GM21360 (cell line): ENCODE measurements around the gene KDM4B.

Experiments used
- ATAC-seq: cut with Tn5 transposase; IDR thresholded peaks from one replicate; pipeline ENCODE4 v1.9.1; 2021; ENCODE audit warnings: mild to moderate bottlenecking, moderate library complexity; ENCODE audit not compliant: unreplicated experiment

The KDM4B gene

GRCh38 chr19:5103061-5103701 lies 134.3 kb downstream of the KDM4B start:
- ATAC-seq: no peak

- ATAC-seq: no peak
Measured at GRCh38 chr19:5103812-5104410, 135.0 kb downstream of the KDM4B start.

GRCh38 chr19:5104871-5105351 lies 136.0 kb downstream of the KDM4B start:
- no peak for ATAC-seq

- ATAC-seq: no peak
Measured at GRCh38 chr19:5106191-5106726, 137.3 kb downstream of the KDM4B start.

- no peak for ATAC-seq
Measured at GRCh38 chr19:5106971-5107370, 138.1 kb downstream of the KDM4B start.

DNA sequence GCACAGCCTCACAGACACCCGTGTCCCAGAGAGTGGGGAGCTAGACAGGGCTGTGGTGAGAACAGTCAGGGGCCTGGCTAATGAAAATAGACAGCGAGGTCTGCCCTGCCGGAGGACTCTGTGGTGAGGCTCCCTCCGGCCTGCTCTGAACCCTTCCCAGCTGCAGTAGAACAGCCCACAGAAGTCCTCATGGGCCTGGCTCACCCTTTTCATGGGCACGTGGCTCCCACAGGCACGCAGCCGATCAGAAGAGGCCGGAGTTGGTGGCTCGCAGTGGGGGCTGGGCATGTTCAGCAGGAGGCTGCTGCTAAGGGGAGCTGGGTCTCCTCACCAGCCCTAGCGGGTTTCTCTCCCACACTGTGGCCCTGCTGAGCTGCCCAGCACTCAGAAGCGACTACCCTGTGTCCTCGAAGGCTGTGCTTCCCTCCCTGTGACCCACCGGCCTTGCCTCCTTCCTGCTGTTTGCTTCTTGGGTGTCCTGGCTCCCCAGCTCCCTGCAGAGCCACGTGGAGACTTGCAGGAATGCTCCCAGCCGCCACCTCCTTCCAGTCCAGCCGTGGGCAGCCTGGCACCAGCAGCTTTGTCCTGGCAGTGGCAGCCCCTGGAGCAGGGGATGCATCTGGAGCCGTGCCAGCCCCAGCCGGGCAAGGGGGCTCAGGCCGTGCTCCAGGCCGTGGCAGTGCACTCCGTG lies 138.7 kb downstream of the KDM4B start:
- no peak for ATAC-seq

DNA sequence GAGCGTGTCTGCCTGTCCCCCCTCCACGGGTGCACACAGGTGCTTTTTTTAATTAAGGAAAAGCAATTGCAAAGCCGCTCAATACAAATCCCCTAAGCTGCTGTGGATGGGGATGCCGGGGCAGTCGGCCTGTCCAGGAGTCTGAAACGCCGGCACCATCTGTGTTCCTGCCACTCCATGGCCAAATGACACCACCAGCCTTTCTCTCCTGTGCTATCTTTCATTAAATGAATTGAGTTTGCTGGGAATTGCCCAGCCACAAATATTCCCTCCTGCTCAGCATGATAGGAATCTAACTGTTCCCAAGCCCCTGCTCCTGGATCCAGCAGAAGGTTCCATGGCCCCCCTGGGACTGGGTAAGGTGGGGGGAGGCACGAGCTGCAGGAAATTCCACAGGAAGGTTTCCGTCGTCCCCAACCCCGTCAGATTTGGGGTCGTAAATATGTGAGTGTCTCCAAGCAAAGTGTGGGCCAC lies 139.2 kb downstream of the KDM4B start:
- ATAC-seq: no peak

- ATAC-seq: no peak
Measured at GRCh38 chr19:5108866-5109265, 140.0 kb downstream of the KDM4B start.

GRCh38 chr19:5109560-5109959 lies 140.6 kb downstream of the KDM4B start:
- no peak for ATAC-seq

DNA sequence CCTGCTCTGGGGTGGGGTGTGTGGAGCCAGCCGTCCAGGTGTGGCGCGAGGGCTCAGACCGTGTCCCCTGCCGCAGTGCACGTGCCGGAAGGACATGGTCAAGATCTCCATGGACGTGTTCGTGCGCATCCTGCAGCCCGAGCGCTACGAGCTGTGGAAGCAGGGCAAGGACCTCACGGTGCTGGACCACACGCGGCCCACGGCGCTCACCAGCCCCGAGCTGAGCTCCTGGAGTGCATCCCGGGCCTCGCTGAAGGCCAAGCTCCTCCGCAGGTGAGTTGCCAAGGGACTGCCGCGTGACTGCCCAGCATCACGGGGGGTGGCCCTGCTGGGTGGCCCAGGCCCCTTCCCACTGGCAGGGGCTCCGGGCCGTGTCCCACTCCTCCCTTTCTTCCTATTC lies 141.6 kb downstream of the KDM4B start:
- ATAC-seq: no peak

DNA sequence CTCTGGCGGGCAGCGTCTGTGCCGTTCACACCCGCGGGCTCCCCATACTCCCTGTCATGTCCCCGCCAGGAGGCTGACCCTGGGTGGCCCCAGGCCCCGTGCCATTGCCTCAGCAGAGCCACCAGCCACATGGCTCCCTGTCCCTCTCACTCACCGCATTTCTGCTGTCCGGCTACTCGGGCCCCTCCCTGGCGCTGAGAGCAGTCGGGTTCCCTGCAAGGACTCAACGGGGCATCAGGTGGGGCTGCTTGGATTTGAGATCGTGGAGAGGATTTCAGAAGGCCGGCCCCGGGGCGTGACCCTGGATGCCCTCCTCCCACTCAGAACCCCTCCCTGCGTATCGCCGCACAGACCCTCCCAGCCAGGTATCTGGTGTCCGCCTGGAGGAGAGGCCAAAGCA lies 142.1 kb downstream of the KDM4B start:
- no peak for ATAC-seq

DNA sequence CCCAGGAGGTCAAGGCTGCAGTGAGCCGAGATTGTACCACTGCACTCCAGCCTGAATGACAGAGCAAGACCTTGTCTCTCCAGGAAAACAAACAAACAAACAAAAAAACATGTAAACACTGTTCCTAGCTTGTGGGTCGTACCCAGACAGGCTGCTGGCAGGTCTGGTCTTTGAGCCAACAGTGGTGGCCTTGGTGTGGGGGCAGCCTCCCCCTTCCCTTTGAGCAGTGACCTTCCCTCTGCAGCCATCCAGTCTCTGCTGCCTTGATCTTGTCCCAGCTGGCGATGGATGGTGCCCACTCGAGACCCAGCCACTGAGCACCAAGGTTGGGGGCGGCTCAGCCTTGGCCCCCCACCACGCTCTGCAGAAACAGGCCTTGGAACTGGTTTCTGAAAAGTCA lies 143.3 kb downstream of the KDM4B start:
- no peak for ATAC-seq

- ATAC-seq: no peak
Measured at GRCh38 chr19:5112681-5113575, 144.0 kb downstream of the KDM4B start.

- no peak for ATAC-seq
Measured at GRCh38 chr19:5113633-5114586, 145.0 kb downstream of the KDM4B start.

- no peak for ATAC-seq
Measured at GRCh38 chr19:5114727-5115126, 145.8 kb downstream of the KDM4B start.

GRCh38 chr19:5115351-5115750 lies 146.4 kb downstream of the KDM4B start:
- ATAC-seq: no peak

DNA sequence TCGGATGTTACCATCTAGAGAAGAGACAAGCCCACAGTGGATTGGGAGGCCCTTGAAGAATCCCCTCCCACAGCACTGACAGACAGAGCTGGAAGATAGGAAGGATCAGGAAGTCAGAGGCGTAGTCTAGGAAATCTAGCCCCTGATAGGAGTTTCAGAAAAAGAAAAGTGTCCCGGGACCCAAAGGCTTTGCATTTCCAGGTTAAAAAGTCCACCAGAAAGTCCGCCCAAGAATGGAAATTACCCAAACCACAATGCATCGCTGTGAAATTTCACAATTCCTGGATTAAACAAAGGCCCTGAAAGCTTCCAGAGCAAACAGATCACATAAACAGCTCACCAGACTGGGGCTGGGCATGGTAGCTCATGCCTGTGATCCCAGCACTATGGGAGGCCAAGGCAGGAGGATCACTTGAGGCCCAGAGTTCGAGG lies 146.9 kb downstream of the KDM4B start:
- no peak for ATAC-seq

- ATAC-seq: no peak
Measured at GRCh38 chr19:5116292-5116691, 147.4 kb downstream of the KDM4B start.

GRCh38 chr19:5117421-5117820 lies 148.5 kb downstream of the KDM4B start:
- no peak for ATAC-seq

DNA sequence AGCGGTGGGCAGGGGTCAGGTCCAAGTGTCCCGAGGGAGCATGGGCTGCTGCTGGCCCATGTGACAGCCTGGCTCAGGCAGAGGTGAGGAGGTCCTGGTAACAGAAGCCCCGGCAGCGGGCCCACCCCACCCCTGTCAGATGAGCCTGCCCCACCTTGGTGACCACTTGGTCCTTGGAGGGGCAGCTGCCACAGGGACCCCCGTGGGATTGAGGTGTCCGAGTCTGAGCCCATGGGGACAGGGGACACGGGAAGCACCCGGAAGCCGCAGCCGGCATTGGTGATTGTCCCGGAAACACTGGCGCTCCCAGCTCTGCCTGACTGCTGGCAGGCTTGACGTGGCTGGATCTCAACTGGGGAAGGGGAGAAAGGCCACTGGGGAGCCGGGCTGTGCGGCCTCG lies 149.1 kb downstream of the KDM4B start:
- ATAC-seq: no peak
